SK-N-SH treated with all-trans-retinoic acid at 6 μM for 48 hours (cell line): ENCODE results near the gene RASA3.

Experiments used
- ATAC-seq: fragments of 200-7000 bp; cut with Tn5 transposase; 3 replicates; pipeline ENCODE4 v1.9.1; 2020; ENCODE audit warnings: mild to moderate bottlenecking, moderate library complexity
- ARNTL ChIP-seq: fragments of 450-650 bp; formaldehyde crosslinking; IDR thresholded peaks from 2 replicates; pipeline ENCODE4 v1.5.0; 2020; ENCODE audit warnings: low read depth, mild to moderate bottlenecking, moderate library complexity, borderline replicate concordance
- BACH2 ChIP-seq: fragments of 250-450 bp; sonication (Bioruptor Pico); IDR thresholded peaks from 2 replicates; pipeline ENCODE4 v1.9.0; 2021; ENCODE audit warnings: mild to moderate bottlenecking, borderline replicate concordance
- CREB5 ChIP-seq: fragments of 250-450 bp; sonication (Bioruptor Pico); IDR thresholded peaks from 2 replicates; pipeline ENCODE4 v1.5.1; 2020; ENCODE audit warnings: low read depth, mild to moderate bottlenecking, moderate library complexity
- CSDC2 ChIP-seq: fragments of 250-450 bp; sonication (Bioruptor Pico); IDR thresholded peaks from 2 replicates; pipeline ENCODE4 v1.5.0; 2020; ENCODE audit warnings: mild to moderate bottlenecking, moderate library complexity
- CSRNP3 ChIP-seq: fragments of 250-450 bp; sonication (Bioruptor Pico); IDR thresholded peaks from 2 replicates; pipeline ENCODE4 v1.5.1; 2021; ENCODE audit warnings: mild to moderate bottlenecking, moderate library complexity
- ESRRG ChIP-seq: fragments of 250-450 bp; sonication (Bioruptor Pico); IDR thresholded peaks from 2 replicates; pipeline ENCODE4 v1.6.1; 2021; ENCODE audit warnings: mild to moderate bottlenecking
- GLIS3 ChIP-seq: fragments of 250-450 bp; sonication (Bioruptor Pico); IDR thresholded peaks from 2 replicates; pipeline ENCODE4 v1.5.0; 2020; ENCODE audit warnings: mild to moderate bottlenecking, moderate library complexity
- ISL1 ChIP-seq: fragments of 250-450 bp; sonication (Bioruptor Pico); IDR thresholded peaks from 2 replicates; pipeline ENCODE4 v2.1.2; 2022; ENCODE audit warnings: mild to moderate bottlenecking, moderate library complexity
- OSR1 ChIP-seq: fragments of 250-450 bp; sonication (Bioruptor Pico); IDR thresholded peaks from 2 replicates; pipeline ENCODE4 v1.8.0; 2022; ENCODE audit warnings: moderate library complexity, mild to moderate bottlenecking, inconsistent platforms
- PATZ1 ChIP-seq: fragments of 250-450 bp; sonication (Bioruptor Pico); IDR thresholded peaks from 2 replicates; pipeline ENCODE4 v1.8.0; 2020; ENCODE audit warnings: mild to moderate bottlenecking, moderate library complexity, borderline replicate concordance
- POU6F1 ChIP-seq: fragments of 250-450 bp; sonication (Bioruptor Pico); IDR thresholded peaks from 2 replicates; pipeline ENCODE4 v1.8.0; 2021; ENCODE audit warnings: low read depth, mild to moderate bottlenecking, moderate library complexity, borderline replicate concordance
- PPARA ChIP-seq: fragments of 250-450 bp; sonication (Bioruptor Pico); IDR thresholded peaks from 2 replicates; pipeline ENCODE4 v1.5.0; 2020; ENCODE audit warnings: mild to moderate bottlenecking, borderline replicate concordance
- SNAI2 ChIP-seq: fragments of 250-450 bp; sonication (Bioruptor Pico); IDR thresholded peaks from 2 replicates; pipeline ENCODE4 v1.5.0; 2020; ENCODE audit warnings: mild to moderate bottlenecking, moderate library complexity
- TOX ChIP-seq: fragments of 250-450 bp; sonication (Bioruptor Pico); IDR thresholded peaks from 2 replicates; pipeline ENCODE4 v1.8.0; 2021; ENCODE audit warnings: mild to moderate bottlenecking, moderate library complexity, borderline replicate concordance
- TSHZ2 ChIP-seq: fragments of 250-450 bp; sonication (Bioruptor Pico); IDR thresholded peaks from 2 replicates; pipeline ENCODE4 v1.5.0; 2020; ENCODE audit warnings: mild to moderate bottlenecking, moderate library complexity
- ZC3H10 ChIP-seq: fragments of 250-450 bp; sonication (Bioruptor Pico); IDR thresholded peaks from 2 replicates; pipeline ENCODE4 v1.5.1; 2021; ENCODE audit warnings: mild to moderate bottlenecking, moderate library complexity
- ZFP30 ChIP-seq: fragments of 450-650 bp; formaldehyde crosslinking; IDR thresholded peaks from 2 replicates; pipeline ENCODE4 v1.5.0; 2022; ENCODE audit warnings: mild to moderate bottlenecking, moderate library complexity
- ZNF565 ChIP-seq: fragments of 450-650 bp; formaldehyde crosslinking; conservative IDR thresholded peaks from 2 replicates; pipeline ENCODE4 v1.5.0; 2020; ENCODE audit warnings: low read depth, mild to moderate bottlenecking, moderate library complexity
- ZNF70 ChIP-seq: fragments of 450-650 bp; formaldehyde crosslinking; IDR thresholded peaks from 2 replicates; pipeline ENCODE4 v1.5.0; 2020; ENCODE audit warnings: mild to moderate bottlenecking, moderate library complexity
- ZNF8 ChIP-seq: fragments of 450-650 bp; formaldehyde crosslinking; IDR thresholded peaks from 2 replicates; pipeline ENCODE4 v1.5.0; 2020; ENCODE audit warnings: mild to moderate bottlenecking, moderate library complexity

RASA3 gene

GRCh38 chr13:113991676-113992179 lies 140.7 kb downstream of the RASA3 start:
- no peak for TF ChIP-seq ZC3H10 (CRISPR knock-in tag)
- no peak for TF ChIP-seq BACH2 (CRISPR knock-in tag)
- no peak for TF ChIP-seq SNAI2 (CRISPR knock-in tag)
- TF ChIP-seq ARNTL (CRISPR knock-in tag): no peak
- no peak for TF ChIP-seq GLIS3 (CRISPR knock-in tag)
- TF ChIP-seq ESRRG (CRISPR knock-in tag): no peak
- no peak for TF ChIP-seq PATZ1 (CRISPR knock-in tag)
- no peak for TF ChIP-seq CSDC2
- no peak for TF ChIP-seq CREB5 (CRISPR knock-in tag)
- no peak for TF ChIP-seq CSRNP3 (CRISPR knock-in tag)
- no peak for TF ChIP-seq ZNF70
- TF ChIP-seq OSR1: no peak
- no peak for TF ChIP-seq ZFP30 (CRISPR knock-in tag)
- TF ChIP-seq PPARA (CRISPR knock-in tag): no peak
- no peak for TF ChIP-seq POU6F1 (CRISPR knock-in tag)
- TF ChIP-seq, all 23 proteins: peak for 0
- ATAC-seq: no peak

GRCh38 chr13:113991191-113991669 lies 141.2 kb downstream of the RASA3 start:
- no peak for ATAC-seq
- TF ChIP-seq ISL1 (CRISPR knock-in tag) (no peak), ZFP30 (CRISPR knock-in tag) (no peak), POU6F1 (CRISPR knock-in tag) (no peak), TSHZ2 (CRISPR knock-in tag) (no peak), CREB5 (CRISPR knock-in tag) (no peak), PPARA (CRISPR knock-in tag) (no peak), SNAI2 (CRISPR knock-in tag) (no peak), TOX (CRISPR knock-in tag) (no peak), ZNF8 (CRISPR knock-in tag) (no peak), ZNF70 (no peak), BACH2 (CRISPR knock-in tag) (no peak), ZNF565 (no peak), GLIS3 (CRISPR knock-in tag) (no peak), PATZ1 (CRISPR knock-in tag) (no peak)
